ENCODE results near the gene TEX264.

TEX264 gene

GRCh38 chr3:51700403-51700802 lies 29.4 kb downstream of the TEX264 start:
- DNase-seq = no peak

GRCh38 chr3:51702156-51702555 lies 31.1 kb downstream of the TEX264 start:
- DNase-seq = no peak

GRCh38 chr3:51703068-51703760 lies 32.2 kb downstream of the TEX264 start:
- DNase-seq = no peak

GRCh38 chr3:51703761-51704510 lies 32.9 kb downstream of the TEX264 start:
- DNase-seq = no peak

- DNase-seq = no peak
Measured at GRCh38 chr3:51704511-51704950, 33.5 kb downstream of the TEX264 start.

GRCh38 chr3:51705276-51706020 lies 34.4 kb downstream of the TEX264 start:
- no peak for DNase-seq

- DNase-seq = no peak
Measured at GRCh38 chr3:51706021-51706485, 35.0 kb downstream of the TEX264 start.

GRCh38 chr3:51706788-51707731 lies 36.0 kb downstream of the TEX264 start, which contains the start of gene GRM2:
TSS of gene GRM2 (plus strand) at chr3:51707068. CDS start at chr3:51708984, 1,916 bp downstream.
- DNase-seq = no peak

GRCh38 chr3:51708216-51708845 lies 37.3 kb downstream of the TEX264 start:
- DNase-seq = no peak

GRCh38 chr3:51709004-51709420 lies 38.0 kb downstream of the TEX264 start:
- DNase-seq = no peak

- DNase-seq = no peak
Measured at GRCh38 chr3:51709675-51710074, 38.6 kb downstream of the TEX264 start.

- DNase-seq = no peak
Measured at GRCh38 chr3:51710631-51711351, 39.7 kb downstream of the TEX264 start.

- DNase-seq = no peak
Measured at GRCh38 chr3:51711352-51712037, 40.4 kb downstream of the TEX264 start.

- DNase-seq = no peak
Measured at GRCh38 chr3:51712038-51712420, 41.0 kb downstream of the TEX264 start.

GRCh38 chr3:51712511-51712931 lies 41.5 kb downstream of the TEX264 start:
- DNase-seq = no peak

- DNase-seq = no peak
Measured at GRCh38 chr3:51712963-51713362, 41.9 kb downstream of the TEX264 start.

GRCh38 chr3:51715231-51715976 lies 44.4 kb downstream of the TEX264 start:
- no peak for DNase-seq

- no peak for DNase-seq
Measured at GRCh38 chr3:51715977-51716294, 44.9 kb downstream of the TEX264 start.

GRCh38 chr3:51716805-51717204 lies 45.8 kb downstream of the TEX264 start:
- DNase-seq = no peak

GRCh38 chr3:51717446-51717845 lies 46.4 kb downstream of the TEX264 start:
- no peak for DNase-seq

Data from CD4-positive, alpha-beta T cell treated with Interleukin-4 for 4 hours (primary cell).